ENCODE data around the gene GTF2IRD1.

DNA sequence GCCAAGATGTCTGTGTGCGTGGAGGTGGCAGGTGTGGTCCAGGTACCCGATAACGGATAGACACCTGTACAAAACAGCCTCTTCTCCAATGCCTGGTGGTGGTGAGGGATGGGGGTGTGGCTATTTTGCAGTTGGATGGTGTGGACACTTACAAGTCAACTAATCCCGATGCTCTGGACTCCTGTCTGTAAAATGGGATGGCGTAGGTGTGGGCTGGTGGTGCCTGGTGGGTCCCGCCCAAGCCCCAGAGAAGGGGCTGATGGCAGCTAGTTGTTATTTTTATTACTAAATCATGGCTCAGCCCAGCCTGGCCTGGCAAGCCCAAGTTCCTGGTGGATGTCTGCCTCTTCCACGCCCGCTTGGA lies 22.3 kb downstream of the GTF2IRD1 start:
- TF ChIP-seq, protein P1, sequence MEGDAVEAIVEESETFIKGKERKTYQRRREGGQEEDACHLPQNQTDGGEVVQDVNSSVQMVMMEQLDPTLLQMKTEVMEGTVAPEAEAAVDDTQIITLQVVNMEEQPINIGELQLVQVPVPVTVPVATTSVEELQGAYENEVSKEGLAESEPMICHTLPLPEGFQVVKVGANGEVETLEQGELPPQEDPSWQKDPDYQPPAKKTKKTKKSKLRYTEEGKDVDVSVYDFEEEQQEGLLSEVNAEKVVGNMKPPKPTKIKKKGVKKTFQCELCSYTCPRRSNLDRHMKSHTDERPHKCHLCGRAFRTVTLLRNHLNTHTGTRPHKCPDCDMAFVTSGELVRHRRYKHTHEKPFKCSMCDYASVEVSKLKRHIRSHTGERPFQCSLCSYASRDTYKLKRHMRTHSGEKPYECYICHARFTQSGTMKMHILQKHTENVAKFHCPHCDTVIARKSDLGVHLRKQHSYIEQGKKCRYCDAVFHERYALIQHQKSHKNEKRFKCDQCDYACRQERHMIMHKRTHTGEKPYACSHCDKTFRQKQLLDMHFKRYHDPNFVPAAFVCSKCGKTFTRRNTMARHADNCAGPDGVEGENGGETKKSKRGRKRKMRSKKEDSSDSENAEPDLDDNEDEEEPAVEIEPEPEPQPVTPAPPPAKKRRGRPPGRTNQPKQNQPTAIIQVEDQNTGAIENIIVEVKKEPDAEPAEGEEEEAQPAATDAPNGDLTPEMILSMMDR (IDR thresholded peaks at IDR 0.05), result no peak
- TF ChIP-seq, protein P2, sequence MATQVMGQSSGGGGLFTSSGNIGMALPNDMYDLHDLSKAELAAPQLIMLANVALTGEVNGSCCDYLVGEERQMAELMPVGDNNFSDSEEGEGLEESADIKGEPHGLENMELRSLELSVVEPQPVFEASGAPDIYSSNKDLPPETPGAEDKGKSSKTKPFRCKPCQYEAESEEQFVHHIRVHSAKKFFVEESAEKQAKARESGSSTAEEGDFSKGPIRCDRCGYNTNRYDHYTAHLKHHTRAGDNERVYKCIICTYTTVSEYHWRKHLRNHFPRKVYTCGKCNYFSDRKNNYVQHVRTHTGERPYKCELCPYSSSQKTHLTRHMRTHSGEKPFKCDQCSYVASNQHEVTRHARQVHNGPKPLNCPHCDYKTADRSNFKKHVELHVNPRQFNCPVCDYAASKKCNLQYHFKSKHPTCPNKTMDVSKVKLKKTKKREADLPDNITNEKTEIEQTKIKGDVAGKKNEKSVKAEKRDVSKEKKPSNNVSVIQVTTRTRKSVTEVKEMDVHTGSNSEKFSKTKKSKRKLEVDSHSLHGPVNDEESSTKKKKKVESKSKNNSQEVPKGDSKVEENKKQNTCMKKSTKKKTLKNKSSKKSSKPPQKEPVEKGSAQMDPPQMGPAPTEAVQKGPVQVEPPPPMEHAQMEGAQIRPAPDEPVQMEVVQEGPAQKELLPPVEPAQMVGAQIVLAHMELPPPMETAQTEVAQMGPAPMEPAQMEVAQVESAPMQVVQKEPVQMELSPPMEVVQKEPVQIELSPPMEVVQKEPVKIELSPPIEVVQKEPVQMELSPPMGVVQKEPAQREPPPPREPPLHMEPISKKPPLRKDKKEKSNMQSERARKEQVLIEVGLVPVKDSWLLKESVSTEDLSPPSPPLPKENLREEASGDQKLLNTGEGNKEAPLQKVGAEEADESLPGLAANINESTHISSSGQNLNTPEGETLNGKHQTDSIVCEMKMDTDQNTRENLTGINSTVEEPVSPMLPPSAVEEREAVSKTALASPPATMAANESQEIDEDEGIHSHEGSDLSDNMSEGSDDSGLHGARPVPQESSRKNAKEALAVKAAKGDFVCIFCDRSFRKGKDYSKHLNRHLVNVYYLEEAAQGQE (IDR thresholded peaks at IDR 0.05; ENCODE audit: insufficient read depth in 1 of 2, low read depth in 2 of 2, low read length in 1 of 2), result no peak
- no peak for TF ChIP-seq POLR2AphosphoS5 (IDR thresholded peaks at IDR 0.05; ENCODE audit: low read depth, low read length)
